ENCODE measurements around the gene SPOCK2.
A peak's percentile ranks its signal among the peaks of the same experiment; 100 is the strongest.

SPOCK2 gene

GRCh38 chr10:72124989-72125388 lies 36.6 kb upstream of the SPOCK2 start:
- DNase-seq (ENCODE audit: insufficient read length, low spot score) (no peak), FAIRE-seq (peak; percentile 16)
- TF ChIP-seq POLR2AphosphoS5 (IDR thresholded peaks at IDR 0.05; ENCODE audit: low read depth, low read length): no peak
- TF ChIP-seq TAF1 (IDR thresholded peaks at IDR 0.05; ENCODE audit: low read depth, low read length): no peak
- TF ChIP-seq PAX5 (IDR thresholded peaks at IDR 0.05; ENCODE audit: insufficient read depth, low read length, severe bottlenecking): no peak
- no peak for TF ChIP-seq SPI1 (IDR thresholded peaks at IDR 0.05; ENCODE audit: low read depth, low read length)
- no peak for TF ChIP-seq POLR2A (IDR thresholded peaks at IDR 0.05; ENCODE audit: low read depth, low read length)
- no peak for TF ChIP-seq POU2F2 (IDR thresholded peaks at IDR 0.05; ENCODE audit: low read depth, low read length)

- no peak for TF ChIP-seq SPI1 (IDR thresholded peaks at IDR 0.05; ENCODE audit: low read depth, low read length)
- no peak for TF ChIP-seq POLR2A (IDR thresholded peaks at IDR 0.05; ENCODE audit: low read depth, low read length)
- FAIRE-seq (no peak), DNase-seq (ENCODE audit: insufficient read length, low spot score) (no peak)
Measured at GRCh38 chr10:72124381-72124780, 36.0 kb upstream of the SPOCK2 start.

GRCh38 chr10:72123616-72124015 lies 35.3 kb upstream of the SPOCK2 start:
- TF ChIP-seq SPI1 (IDR thresholded peaks at IDR 0.05; ENCODE audit: low read depth, low read length) (no peak), POLR2A (IDR thresholded peaks at IDR 0.05; ENCODE audit: low read depth, low read length) (no peak), POU2F2 (IDR thresholded peaks at IDR 0.05; ENCODE audit: low read depth, low read length) (no peak), POLR2AphosphoS5 (IDR thresholded peaks at IDR 0.05; ENCODE audit: low read depth, low read length) (no peak), PAX5 (IDR thresholded peaks at IDR 0.05; ENCODE audit: insufficient read depth, low read length, severe bottlenecking) (no peak), TAF1 (IDR thresholded peaks at IDR 0.05; ENCODE audit: low read depth, low read length) (no peak)
- no peak for DNase-seq (ENCODE audit: insufficient read length, low spot score)
- no peak for FAIRE-seq

- TF ChIP-seq SPI1 (IDR thresholded peaks at IDR 0.05; ENCODE audit: low read depth, low read length) (no peak), POLR2A (IDR thresholded peaks at IDR 0.05; ENCODE audit: low read depth, low read length) (no peak), TAF1 (IDR thresholded peaks at IDR 0.05; ENCODE audit: low read depth, low read length) (no peak), PAX5 (IDR thresholded peaks at IDR 0.05; ENCODE audit: insufficient read depth, low read length, severe bottlenecking) (no peak), POLR2AphosphoS5 (IDR thresholded peaks at IDR 0.05; ENCODE audit: low read depth, low read length) (no peak), POU2F2 (IDR thresholded peaks at IDR 0.05; ENCODE audit: low read depth, low read length) (no peak)
- FAIRE-seq (no peak), DNase-seq (ENCODE audit: insufficient read length, low spot score) (no peak)
Measured at GRCh38 chr10:72122221-72122620, 33.9 kb upstream of the SPOCK2 start.

GRCh38 chr10:72121389-72121788 lies 33.0 kb upstream of the SPOCK2 start:
- TF ChIP-seq POU2F2 (IDR thresholded peaks at IDR 0.05; ENCODE audit: low read depth, low read length) (no peak), POLR2A (IDR thresholded peaks at IDR 0.05; ENCODE audit: low read depth, low read length) (no peak), SPI1 (IDR thresholded peaks at IDR 0.05; ENCODE audit: low read depth, low read length) (no peak), PAX5 (IDR thresholded peaks at IDR 0.05; ENCODE audit: insufficient read depth, low read length, severe bottlenecking) (no peak), TAF1 (IDR thresholded peaks at IDR 0.05; ENCODE audit: low read depth, low read length) (no peak), POLR2AphosphoS5 (IDR thresholded peaks at IDR 0.05; ENCODE audit: low read depth, low read length) (no peak)
- DNase-seq (ENCODE audit: insufficient read length, low spot score) (no peak), FAIRE-seq (no peak)

GRCh38 chr10:72116372-72116771 lies 28.0 kb upstream of the SPOCK2 start:
- TF ChIP-seq POLR2A (IDR thresholded peaks at IDR 0.05; ENCODE audit: low read depth, low read length) (no peak), PAX5 (IDR thresholded peaks at IDR 0.05; ENCODE audit: insufficient read depth, low read length, severe bottlenecking) (no peak), POU2F2 (IDR thresholded peaks at IDR 0.05; ENCODE audit: low read depth, low read length) (no peak), TAF1 (IDR thresholded peaks at IDR 0.05; ENCODE audit: low read depth, low read length) (no peak), POLR2AphosphoS5 (IDR thresholded peaks at IDR 0.05; ENCODE audit: low read depth, low read length) (no peak), SPI1 (IDR thresholded peaks at IDR 0.05; ENCODE audit: low read depth, low read length) (no peak)
- FAIRE-seq (no peak), DNase-seq (ENCODE audit: insufficient read length, low spot score) (no peak)

GRCh38 chr10:72114706-72115450 lies 26.5 kb upstream of the SPOCK2 start:
- TF ChIP-seq TAF1 (IDR thresholded peaks at IDR 0.05; ENCODE audit: low read depth, low read length): no peak
- FAIRE-seq (no peak), DNase-seq (ENCODE audit: insufficient read length, low spot score) (no peak)

GRCh38 chr10:72110673-72111401 lies 22.5 kb upstream of the SPOCK2 start:
- TF ChIP-seq TAF1 (IDR thresholded peaks at IDR 0.05; ENCODE audit: low read depth, low read length) (no peak), SPI1 (IDR thresholded peaks at IDR 0.05; ENCODE audit: low read depth, low read length) (no peak), PAX5 (IDR thresholded peaks at IDR 0.05; ENCODE audit: insufficient read depth, low read length, severe bottlenecking) (no peak), POLR2AphosphoS5 (IDR thresholded peaks at IDR 0.05; ENCODE audit: low read depth, low read length) (no peak), POU2F2 (IDR thresholded peaks at IDR 0.05; ENCODE audit: low read depth, low read length) (no peak), POLR2A (IDR thresholded peaks at IDR 0.05; ENCODE audit: low read depth, low read length) (no peak)
- DNase-seq (ENCODE audit: insufficient read length, low spot score) (no peak), FAIRE-seq (no peak)

- no peak for TF ChIP-seq POLR2AphosphoS5 (IDR thresholded peaks at IDR 0.05; ENCODE audit: low read depth, low read length)
- no peak for TF ChIP-seq TAF1 (IDR thresholded peaks at IDR 0.05; ENCODE audit: low read depth, low read length)
- TF ChIP-seq POU2F2 (IDR thresholded peaks at IDR 0.05; ENCODE audit: low read depth, low read length): no peak
- TF ChIP-seq SPI1 (IDR thresholded peaks at IDR 0.05; ENCODE audit: low read depth, low read length): no peak
- TF ChIP-seq POLR2A (IDR thresholded peaks at IDR 0.05; ENCODE audit: low read depth, low read length): no peak
- no peak for TF ChIP-seq PAX5 (IDR thresholded peaks at IDR 0.05; ENCODE audit: insufficient read depth, low read length, severe bottlenecking)
- no peak for FAIRE-seq
- DNase-seq (ENCODE audit: insufficient read length, low spot score): no peak
Measured at GRCh38 chr10:72109636-72110157, 21.3 kb upstream of the SPOCK2 start.

Data from GM12891 (cell line).